C1 segment of cervical spinal cord (tissue), 14 donors: ENCODE measurements around the gene KCNE4.

ENCODE experiments used
- DNase-seq, 14 donors: peaks; one replicate each; lab custom pipeline; 2025; lab: John Stamatoyannopoulos, UW

Gene KCNE4

GRCh38 chr2:223051693-223052289, at the start of gene KCNE4:
TSS of gene KCNE4 (plus strand) at chr2:223052190. CDS start at chr2:223052831, 641 bp downstream.
- peak in 8 of 14 donors; percentile 2 to 35 (median 23) for DNase-seq

DNA sequence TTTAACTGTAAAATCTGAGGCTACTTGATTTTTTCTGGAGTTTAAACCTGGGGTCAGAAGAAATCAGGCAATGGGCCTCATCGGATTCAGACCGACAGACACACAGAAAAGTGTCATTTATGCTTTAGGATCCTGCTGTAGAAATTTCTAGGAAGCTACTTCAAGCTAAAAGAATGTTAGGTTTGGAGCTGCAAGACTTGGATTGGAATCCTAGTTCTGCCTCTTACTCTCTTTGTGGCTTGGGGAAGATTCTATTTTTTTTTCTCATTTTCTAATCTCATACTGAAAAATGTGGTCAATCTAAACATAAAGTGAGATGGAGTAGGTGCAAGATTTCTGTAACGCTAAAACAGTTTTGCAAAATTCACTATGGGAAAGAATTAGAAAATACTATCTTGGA, 48.8 kb upstream of the KCNE4 start:
- no peak for DNase-seq

- DNase-seq: no peak
These were observed 46.5 kb upstream of the KCNE4 start for GRCh38 chr2:223005496-223005895.

- DNase-seq: no peak
These were observed 44.5 kb upstream of the KCNE4 start for GRCh38 chr2:223007531-223007930.

DNA sequence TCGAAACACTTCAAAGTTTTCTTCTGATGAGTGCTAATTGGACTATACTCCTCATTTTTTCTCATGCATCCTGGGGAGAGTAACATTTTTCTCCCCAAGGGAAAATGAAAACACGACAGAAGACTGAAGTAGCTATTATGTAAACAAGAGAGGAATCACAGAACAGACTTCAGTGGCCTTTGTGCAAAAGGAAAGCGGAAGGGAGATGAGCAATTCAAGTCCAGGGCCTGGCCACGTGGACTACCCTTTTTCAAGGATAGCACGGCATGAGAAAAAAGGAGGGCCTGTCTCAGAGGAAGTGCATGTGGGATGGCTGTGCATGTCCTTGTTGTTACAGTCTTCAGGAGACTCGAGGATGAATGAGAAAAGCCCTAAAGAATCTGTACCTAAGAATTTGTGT, 43.8 kb upstream of the KCNE4 start:
- DNase-seq: no peak

GRCh38 chr2:223008956-223009355, 43.0 kb upstream of the KCNE4 start:
- DNase-seq: no peak

DNA sequence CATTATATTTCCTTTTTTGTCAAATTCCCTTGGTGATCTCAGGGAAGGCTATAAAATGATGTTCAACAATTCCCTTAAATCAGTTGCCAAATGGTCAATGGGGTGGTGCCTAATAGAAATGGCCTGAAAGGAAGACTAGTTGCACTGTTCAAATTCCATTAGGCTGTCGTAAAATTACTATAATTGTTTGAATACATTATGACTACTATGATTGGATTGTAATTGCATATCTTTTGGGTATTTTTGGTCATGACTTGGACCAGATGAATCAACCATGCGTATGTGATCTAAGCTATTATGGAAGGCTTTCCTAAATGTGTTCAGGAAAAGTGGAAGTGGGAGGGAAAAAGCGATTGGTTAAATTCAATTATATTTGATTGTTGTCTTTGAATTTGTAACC, 41.3 kb upstream of the KCNE4 start:
- DNase-seq: no peak

DNA sequence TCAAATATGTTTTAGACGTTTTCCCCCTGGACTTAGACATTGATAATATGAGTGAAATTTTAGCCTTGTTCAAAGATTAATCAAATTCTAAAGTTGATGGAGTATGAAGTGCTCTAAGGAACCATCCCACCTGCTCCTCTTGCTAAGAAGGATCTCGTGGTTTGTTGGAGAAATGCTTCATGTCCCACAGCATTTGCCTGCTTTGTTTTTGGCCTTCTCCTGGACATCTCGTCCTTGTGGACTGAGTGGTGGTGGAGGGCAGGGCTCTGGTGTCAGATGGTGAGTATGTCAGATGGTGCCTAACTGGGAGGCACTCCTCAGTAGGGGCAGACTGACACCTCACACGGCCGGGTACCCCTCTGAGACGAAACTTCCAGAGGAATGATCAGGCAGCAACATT, 39.7 kb upstream of the KCNE4 start:
- DNase-seq: no peak

GRCh38 chr2:223019390-223019930, 32.5 kb upstream of the KCNE4 start:
- DNase-seq: no peak

DNA sequence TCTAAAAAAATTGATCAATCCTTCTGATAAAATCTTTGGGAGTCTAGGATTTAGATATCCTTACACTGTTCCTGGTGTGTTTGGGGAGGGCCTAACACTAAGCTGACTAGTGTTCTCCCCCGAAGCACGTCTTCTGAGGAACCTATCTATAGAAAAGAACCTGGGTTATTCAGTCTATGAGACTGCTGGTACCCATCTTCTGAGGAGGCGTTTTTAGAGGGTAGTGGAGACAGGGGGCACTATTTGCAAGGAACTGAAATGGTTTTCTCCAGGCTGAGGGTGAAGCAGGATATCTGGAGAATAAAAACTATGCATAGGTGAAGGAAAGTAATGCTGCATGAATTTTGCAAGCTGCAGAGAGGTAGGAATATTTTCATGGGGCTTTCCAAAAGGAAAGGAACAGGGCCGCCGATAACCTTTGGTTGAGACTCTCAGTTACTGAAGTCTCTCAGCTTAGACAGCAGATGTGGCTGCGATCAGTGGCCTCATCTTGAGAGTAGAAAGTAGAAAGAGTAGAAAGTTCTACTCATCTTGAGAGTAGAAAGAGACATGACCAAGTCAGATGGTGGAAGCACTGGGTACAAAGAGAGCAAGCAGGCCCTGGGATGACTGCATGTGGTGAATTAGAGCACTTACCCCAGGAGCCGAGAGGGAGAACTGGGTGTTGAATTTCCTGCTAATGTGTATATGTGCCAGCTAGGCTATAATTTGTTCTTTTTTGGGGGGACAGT, 31.8 kb upstream of the KCNE4 start:
- no peak for DNase-seq

GRCh38 chr2:223020971-223021675, 30.9 kb upstream of the KCNE4 start:
- DNase-seq: no peak

- no peak for DNase-seq
These were observed 25.5 kb upstream of the KCNE4 start for GRCh38 chr2:223026357-223027110.

GRCh38 chr2:223027442-223027841, 24.5 kb upstream of the KCNE4 start:
- no peak for DNase-seq

DNA sequence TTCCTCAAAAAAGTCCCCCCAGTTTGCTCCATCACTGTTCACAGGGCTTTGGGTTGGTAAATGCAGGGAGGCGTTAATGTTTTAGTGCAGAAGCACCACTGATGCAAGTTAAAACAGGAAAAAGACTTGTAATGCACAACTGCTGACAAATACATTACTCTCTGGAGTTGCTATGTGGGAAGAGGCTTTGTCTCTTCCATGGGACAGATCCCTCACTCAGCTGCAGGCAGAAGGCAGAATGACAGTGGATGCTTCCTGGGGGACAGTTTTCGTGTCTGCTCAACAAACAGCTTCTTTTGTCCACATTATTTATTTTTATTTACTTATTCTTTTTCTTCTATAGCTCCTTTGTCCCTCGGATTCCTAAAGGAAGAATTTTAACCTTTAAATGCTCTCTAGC, 22.7 kb upstream of the KCNE4 start:
- no peak for DNase-seq

DNA sequence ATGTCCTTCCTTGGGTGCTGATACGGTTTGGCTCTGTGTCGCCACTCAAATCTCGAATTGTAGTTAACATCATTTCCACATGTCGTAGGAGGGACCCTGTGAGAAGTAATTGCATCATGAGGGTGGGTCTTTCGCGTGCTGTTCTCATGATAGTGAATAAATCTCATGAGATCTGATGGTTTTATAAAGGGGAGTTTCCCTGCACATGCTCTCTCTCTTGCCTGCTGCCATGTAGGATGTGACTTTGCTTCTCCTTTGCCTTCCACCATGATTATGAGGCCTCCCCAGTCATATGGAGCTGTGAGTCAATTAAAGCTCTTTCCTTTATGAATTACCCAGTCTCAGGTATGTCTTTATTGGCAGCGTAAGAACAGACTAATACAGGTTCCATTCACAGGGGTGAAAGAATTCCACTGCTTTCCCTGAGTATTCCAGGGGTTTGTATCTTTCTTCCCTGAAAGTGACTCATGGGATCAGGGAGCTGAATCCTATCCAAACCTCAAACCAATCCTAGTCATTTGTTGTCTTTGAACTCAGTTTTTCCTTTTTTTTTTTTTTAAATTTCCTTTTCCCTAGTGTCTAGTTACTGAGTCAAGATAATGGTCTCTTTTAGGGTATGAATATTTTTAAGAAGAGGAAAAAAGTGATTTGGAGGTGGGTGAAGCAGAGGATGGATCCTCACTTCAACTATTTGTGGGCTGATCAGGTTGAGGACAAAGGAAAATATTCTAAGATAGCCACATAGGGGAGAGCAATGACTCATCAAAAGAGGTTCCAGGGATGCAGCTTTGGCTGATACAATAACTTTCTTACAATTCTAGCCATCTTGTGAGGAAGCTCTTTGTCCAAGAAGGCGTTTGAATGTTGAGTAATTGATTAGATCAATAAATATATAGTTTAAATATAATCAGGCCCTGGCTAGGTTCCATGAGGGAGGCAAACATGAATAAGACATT, 19.5 kb upstream of the KCNE4 start:
- DNase-seq: no peak

DNA sequence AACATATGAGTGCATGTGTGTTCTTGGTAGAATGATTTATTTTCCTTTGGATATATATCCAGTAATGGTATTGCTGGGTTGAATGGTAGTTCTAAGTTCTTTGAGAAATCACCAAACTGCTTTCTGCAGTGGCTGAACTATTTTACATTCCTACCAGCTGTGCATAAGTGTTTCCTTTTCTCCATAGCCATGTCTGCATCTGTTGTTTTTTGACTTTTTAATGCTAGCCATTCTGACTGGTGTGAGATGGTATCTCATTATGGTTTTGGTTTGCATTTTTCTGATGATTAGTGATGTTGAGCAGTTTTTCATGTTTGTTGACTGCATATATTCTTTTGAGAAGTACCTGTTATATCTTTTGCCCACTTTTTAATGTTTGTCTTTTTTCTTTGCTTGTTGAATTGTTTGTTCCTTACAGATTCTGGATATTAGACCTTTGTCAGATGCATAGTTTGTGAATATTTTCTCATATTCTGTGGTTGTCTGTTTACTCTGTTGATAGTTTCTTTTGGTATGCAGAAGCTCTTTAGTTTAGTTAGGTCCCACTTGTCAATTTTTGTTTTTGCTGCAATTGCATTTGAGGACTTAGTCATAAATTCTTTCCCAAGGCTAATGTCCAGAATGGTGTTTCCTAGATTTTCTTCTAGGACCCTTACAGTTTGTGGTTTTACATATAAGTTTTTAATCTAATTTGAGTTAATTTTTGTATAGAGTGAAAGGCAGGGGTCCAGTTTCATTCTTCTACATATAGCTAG, 17.6 kb upstream of the KCNE4 start:
- DNase-seq: no peak

GRCh38 chr2:223036790-223037444, 15.1 kb upstream of the KCNE4 start:
- DNase-seq: no peak

GRCh38 chr2:223037445-223037800, 14.6 kb upstream of the KCNE4 start:
- no peak for DNase-seq

GRCh38 chr2:223039618-223040017, 12.4 kb upstream of the KCNE4 start:
- no peak for DNase-seq
